PC-3 (cell line): ENCODE data around the gene CNTN4. TPM values are rescaled to one million over a fixed set of nuclear protein-coding genes. Genes with fewer than 3 reads are reported as not detected.

Experiments
- ATAC-seq: fragments of 200-7000 bp; cut with Tn5 transposase; 2 replicates; pipeline ENCODE4 v1.9.1; 2020; ENCODE audit warnings: mild to moderate bottlenecking, moderate library complexity
- BruUV-seq: library from RNA; stranded (reverse); fragments of 400-500 nt; replicated peaks from 2 replicates; lab custom pipeline; 2021; lab: Mats Ljungman, UMichigan
- CTCF ChIA-PET: fragments of 300-600 bp; sonication (Branson Sonifier 250); formaldehyde crosslinking; loops from one replicate; lab custom pipeline; 2022; ENCODE audit warnings: antibody characterized with exemption; lab: Charles Lee
- POLR2A ChIA-PET: fragments of 300-600 bp; sonication (Branson Sonifier 250); formaldehyde crosslinking; loops from one replicate; lab custom pipeline; 2022; ENCODE audit warnings: antibody characterized with exemption; ENCODE audit not compliant: unreplicated experiment; lab: Charles Lee
- DNase-seq: peaks from one replicate; pipeline ENCODE4 v3.0.0-alpha.2; 2015
- H2AFZ ChIP-seq: fragments of 300-600 bp; sonication (generic); 2 replicates; pipeline ENCODE4 v1.6.0; 2016; ENCODE audit warnings: antibody characterized with exemption, low read length
- H3F3A ChIP-seq: fragments of 300-600 bp; sonication (generic); one replicate; pipeline ENCODE4 v1.6.0; 2017; ENCODE audit warnings: antibody characterized with exemption, low read length, control low read depth, mild to moderate bottlenecking; ENCODE audit not compliant: unreplicated experiment
- H3K27ac ChIP-seq: fragments of 300-600 bp; sonication (generic); 2 replicates; pipeline ENCODE4 v1.5.1; 2016; ENCODE audit warnings: mild to moderate bottlenecking, low read length
- H3K27me3 ChIP-seq: fragments of 300-600 bp; sonication (generic); 2 replicates; pipeline ENCODE4 v1.6.1; 2016; ENCODE audit warnings: low read length, mixed read lengths
- H3K36me3 ChIP-seq: fragments of 300-600 bp; sonication (generic); 2 replicates; pipeline ENCODE4 v1.6.1; 2016; ENCODE audit warnings: low read depth, mixed run types, low read length, mixed read lengths
- H3K4me1 ChIP-seq: fragments of 300-600 bp; sonication (generic); 2 replicates; pipeline ENCODE4 v1.5.1; 2016; ENCODE audit warnings: low read length; ENCODE audit not compliant: insufficient read depth
- H3K4me2 ChIP-seq: fragments of 300-600 bp; sonication (generic); 2 replicates; pipeline ENCODE4 v1.6.0; 2016; ENCODE audit warnings: low read length
- H3K4me3 ChIP-seq: fragments of 300-600 bp; sonication (generic); 2 replicates; pipeline ENCODE4 v1.5.1; 2016; ENCODE audit warnings: mild to moderate bottlenecking, low read length, mixed read lengths
- H3K79me2 ChIP-seq: fragments of 300-600 bp; sonication (generic); 2 replicates; pipeline ENCODE4 v1.6.1; 2017; ENCODE audit warnings: low read length, mixed read lengths
- H3K9ac ChIP-seq: fragments of 300-600 bp; sonication (generic); 2 replicates; pipeline ENCODE4 v1.6.0; 2016; ENCODE audit warnings: mild to moderate bottlenecking, low read length
- H3K9me2 ChIP-seq: fragments of 300-600 bp; sonication (generic); replicated peaks from 2 replicates; pipeline ENCODE4 v1.6.1; 2016; ENCODE audit warnings: mixed run types, low read length, mixed read lengths
- H3K9me3 ChIP-seq: fragments of 300-600 bp; sonication (generic); 2 replicates; pipeline ENCODE4 v1.6.1; 2016; ENCODE audit warnings: low read length, mixed read lengths
- H4K20me1 ChIP-seq: fragments of 300-600 bp; sonication (generic); 2 replicates; pipeline ENCODE4 v1.6.1; 2016; ENCODE audit warnings: low read length, mixed read lengths
- EZH2 ChIP-seq: fragments of 300-600 bp; sonication (generic); IDR thresholded peaks from one replicate; pipeline ENCODE4 v1.6.1; 2017; ENCODE audit warnings: antibody characterized with exemption, mild to moderate bottlenecking, low read length; ENCODE audit not compliant: unreplicated experiment
- EZH2phosphoT487 ChIP-seq: fragments of 300-600 bp; sonication (generic); IDR thresholded peaks from 2 replicates; pipeline ENCODE4 v1.6.1; 2018; ENCODE audit warnings: mild to moderate bottlenecking, antibody characterized with exemption, low read length, borderline replicate concordance
- intact Hi-C: fragments of 100-400 bp; cut with micrococcal nuclease; formaldehyde crosslinking; loops from 2 replicates; pipeline ENCODE4 v1.9.0; 2023
- total RNA-seq: library from RNA; depleted of rRNA; stranded (reverse); fragments of >200 nt; gene quantifications from 2 replicates; pipeline ENCODE4 v1.2.3, GENCODE V29; 2014
- TF ChIP-seq, protein P1 (sequence below): fragments of 300-600 bp; sonication (generic); conservative IDR thresholded peaks from 2 replicates; pipeline ENCODE4 v1.5.1; 2017; ENCODE audit warnings: antibody characterized with exemption, low read depth, mild to moderate bottlenecking, low read length

CNTN4 gene
- total RNA-seq, 1 experiment from 2014 or later, result not detected

DNA sequence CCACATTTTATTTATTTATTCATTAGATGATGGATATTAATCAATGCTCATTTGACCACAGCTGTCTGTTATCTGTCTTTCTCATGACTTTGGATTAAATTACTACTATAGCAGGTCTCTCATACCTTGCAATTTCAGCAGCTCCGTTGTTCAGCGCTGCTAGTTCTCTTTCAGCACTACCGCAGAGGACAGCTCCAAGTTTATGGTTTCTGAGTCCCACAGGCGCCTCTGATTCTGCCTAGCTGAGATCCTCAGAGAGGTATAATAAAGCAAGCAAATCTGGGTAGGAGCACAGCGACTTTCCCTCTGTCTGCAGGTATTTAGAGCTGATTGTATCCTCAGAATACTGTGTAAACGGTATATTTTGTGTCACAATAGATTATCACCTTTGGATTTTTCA is 204.9 kb downstream of the CNTN4 start:
- Histone ChIP-seq H3K4me1 (no peaks in the 10 kb centered on the region), H3K9ac (no peak overlapping the region), H2AFZ (no peak overlapping the region), H4K20me1 (no peaks in the 10 kb centered on the region), H3K36me3 (no peaks in the 10 kb centered on the region), H3K79me2 (no peaks in the 10 kb centered on the region), H3K9me3 (peaks cover 34% of the 10 kb centered on the region; the same call in 1 of the 2 replicates), H3K9me2 (no peaks in the 10 kb centered on the region), H3K4me2 (no peak overlapping the region), H3K4me3 (no peak overlapping the region), H3K27ac (no peak overlapping the region), H3K27me3 (no peaks in the 10 kb centered on the region), H3F3A (no peaks in the 10 kb centered on the region)
- DNase-seq (peak; percentile 7), ATAC-seq (no peak)
- ChIA-PET POLR2A (no interaction called here), CTCF (no interaction called here)
- no TSS peak for BruUV-seq
- TF ChIP-seq, protein P1, sequence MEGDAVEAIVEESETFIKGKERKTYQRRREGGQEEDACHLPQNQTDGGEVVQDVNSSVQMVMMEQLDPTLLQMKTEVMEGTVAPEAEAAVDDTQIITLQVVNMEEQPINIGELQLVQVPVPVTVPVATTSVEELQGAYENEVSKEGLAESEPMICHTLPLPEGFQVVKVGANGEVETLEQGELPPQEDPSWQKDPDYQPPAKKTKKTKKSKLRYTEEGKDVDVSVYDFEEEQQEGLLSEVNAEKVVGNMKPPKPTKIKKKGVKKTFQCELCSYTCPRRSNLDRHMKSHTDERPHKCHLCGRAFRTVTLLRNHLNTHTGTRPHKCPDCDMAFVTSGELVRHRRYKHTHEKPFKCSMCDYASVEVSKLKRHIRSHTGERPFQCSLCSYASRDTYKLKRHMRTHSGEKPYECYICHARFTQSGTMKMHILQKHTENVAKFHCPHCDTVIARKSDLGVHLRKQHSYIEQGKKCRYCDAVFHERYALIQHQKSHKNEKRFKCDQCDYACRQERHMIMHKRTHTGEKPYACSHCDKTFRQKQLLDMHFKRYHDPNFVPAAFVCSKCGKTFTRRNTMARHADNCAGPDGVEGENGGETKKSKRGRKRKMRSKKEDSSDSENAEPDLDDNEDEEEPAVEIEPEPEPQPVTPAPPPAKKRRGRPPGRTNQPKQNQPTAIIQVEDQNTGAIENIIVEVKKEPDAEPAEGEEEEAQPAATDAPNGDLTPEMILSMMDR, result no peak
- TF ChIP-seq EZH2phosphoT487 (no peak), EZH2 (no peak)
- intact Hi-C loops, result no loop called here

DNA sequence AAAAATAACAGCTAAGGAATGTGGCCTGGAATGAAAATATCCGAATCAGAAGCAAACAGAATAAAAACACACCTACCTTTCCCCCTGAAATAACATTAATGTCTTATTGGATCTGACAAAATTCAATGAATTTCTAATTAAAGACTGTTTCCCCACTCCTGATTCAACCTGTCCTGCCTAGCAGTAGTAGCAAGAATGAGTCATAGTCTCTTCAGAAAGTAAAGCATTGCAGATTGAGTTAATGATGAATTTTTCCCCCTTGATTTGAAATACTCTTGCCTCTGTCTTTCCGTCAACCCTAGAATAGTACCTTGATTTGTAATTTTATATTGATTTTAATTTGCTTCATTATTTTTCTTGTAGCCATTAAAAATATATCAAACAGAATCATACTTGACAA is 212.4 kb downstream of the CNTN4 start:
- H3K27me3 ChIP-seq, result no peaks in the 10 kb centered on the region
- intact Hi-C loops, result no loop called here
- no peak overlapping the region for H2AFZ ChIP-seq
- H3F3A ChIP-seq, result no peaks in the 10 kb centered on the region
- H3K4me1 ChIP-seq, result no peaks in the 10 kb centered on the region
- no peak for ATAC-seq
- H3K4me2 ChIP-seq, result no peak overlapping the region
- H4K20me1 ChIP-seq, result no peaks in the 10 kb centered on the region
- DNase-seq, result no peak
- no peak overlapping the region for H3K4me3 ChIP-seq
- TF ChIP-seq, protein P1, result no peak
- TF ChIP-seq EZH2phosphoT487 (no peak), EZH2 (no peak)
- H3K9me3 ChIP-seq, result peaks cover 48% of the 10 kb centered on the region
- POLR2A ChIA-PET, result no interaction called here
- H3K9me2 ChIP-seq, result no peaks in the 10 kb centered on the region
- H3K79me2 ChIP-seq, result no peaks in the 10 kb centered on the region
- BruUV-seq, result no TSS peak
- no peak overlapping the region for H3K27ac ChIP-seq
- no peak overlapping the region for H3K9ac ChIP-seq
- H3K36me3 ChIP-seq, result no peaks in the 10 kb centered on the region
- CTCF ChIA-PET, result no interaction called here

DNA sequence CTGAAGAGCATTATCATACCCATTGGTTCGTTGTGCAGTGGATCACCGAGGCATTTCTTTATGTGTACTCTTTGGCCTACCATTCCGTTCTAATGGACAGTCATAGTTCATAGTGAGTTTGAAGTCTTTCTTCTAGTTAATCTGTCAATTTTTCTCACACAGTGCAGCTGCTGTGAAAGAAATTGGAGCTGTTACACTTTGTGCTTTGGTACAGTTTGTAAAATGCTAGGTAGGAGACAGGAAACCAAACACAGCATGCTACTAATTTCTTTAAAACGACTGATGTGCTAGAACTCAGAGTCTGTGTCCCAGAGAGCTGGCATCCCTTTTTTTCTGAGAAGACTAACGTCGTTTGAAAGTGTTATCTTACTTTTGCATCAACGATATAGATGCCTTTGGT is 218.9 kb downstream of the CNTN4 start:
- POLR2A ChIA-PET, result no interaction called here

More for the DNA sequence above, 218.9 kb downstream of the CNTN4 start:
- Histone ChIP-seq H3K9me2 (no peaks in the 10 kb centered on the region), H3F3A (no peaks in the 10 kb centered on the region), H3K9me3 (peaks cover 47% of the 10 kb centered on the region), H3K27ac (no peak overlapping the region), H3K9ac (no peak overlapping the region), H3K4me1 (no peaks in the 10 kb centered on the region), H3K4me2 (no peak overlapping the region), H4K20me1 (no peaks in the 10 kb centered on the region), H3K27me3 (no peaks in the 10 kb centered on the region), H3K4me3 (no peak overlapping the region), H3K79me2 (no peaks in the 10 kb centered on the region), H2AFZ (no peak overlapping the region), H3K36me3 (no peaks in the 10 kb centered on the region)
- DNase-seq (no peak), ATAC-seq (no peak)
- CTCF ChIA-PET, result no interaction called here
- no peak for TF ChIP-seq EZH2phosphoT487
- TF ChIP-seq, protein P1, result no peak
- TF ChIP-seq EZH2, result no peak
- intact Hi-C loops, result no loop called here
- no TSS peak for BruUV-seq
